Fibroblast of mammary gland (primary cell): ENCODE data around the gene SPRR1A.

Source experiments
- DNase-seq: peaks from one replicate; pipeline ENCODE4 v3.0.0-alpha.2; 2010; ENCODE audit warnings: low read depth
- H3K4me3 ChIP-seq: 2 replicates; pipeline ENCODE4 v1.5.1; 2011; ENCODE audit warnings: low read depth, mild to moderate bottlenecking, low read length, moderate library complexity; ENCODE audit not compliant: control insufficient read depth
- TF ChIP-seq, protein P1 (sequence below): conservative IDR thresholded peaks from 2 replicates; pipeline ENCODE4 v1.5.1; 2011; ENCODE audit warnings: low read depth, low read length, inconsistent platforms; ENCODE audit not compliant: control insufficient read depth, insufficient read depth

SPRR1A gene

DNA sequence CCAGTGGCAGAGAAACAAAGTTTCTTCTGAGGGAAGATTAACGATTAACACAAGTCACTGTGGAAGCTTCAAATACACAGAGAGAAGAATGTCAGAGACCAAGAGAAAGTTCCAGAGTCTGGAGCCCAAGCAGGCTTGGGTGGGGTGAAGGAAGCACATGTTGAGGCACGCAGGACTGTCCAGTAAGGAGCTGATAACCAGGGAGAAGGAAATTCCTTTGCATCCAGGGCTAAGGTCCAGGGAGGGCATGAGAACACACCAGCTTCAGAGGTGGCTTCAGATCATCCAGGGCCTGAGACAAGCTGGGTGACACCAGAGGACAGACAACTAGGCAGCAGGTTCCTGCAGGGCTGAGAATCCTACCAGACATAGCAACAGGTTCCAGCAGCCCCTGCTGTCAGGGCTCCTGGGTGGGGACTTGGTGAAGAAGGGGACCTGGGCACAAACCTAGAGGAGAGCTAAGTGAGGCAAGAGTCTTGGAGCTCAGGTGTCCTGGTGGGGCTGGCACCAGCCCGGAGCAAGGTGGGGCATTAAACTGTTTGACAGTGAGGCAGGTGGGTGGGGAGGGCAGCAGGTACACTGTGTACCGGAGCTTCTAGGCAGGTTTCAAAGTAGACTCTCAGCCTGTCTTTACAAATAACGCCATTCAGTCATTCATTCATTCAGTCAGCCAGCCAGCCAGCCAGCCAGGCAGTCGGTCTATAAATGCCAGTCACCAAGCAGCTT, 2.6 kb upstream of the SPRR1A start:
- no peak overlapping the region for H3K4me3 ChIP-seq
- TF ChIP-seq, protein P1, sequence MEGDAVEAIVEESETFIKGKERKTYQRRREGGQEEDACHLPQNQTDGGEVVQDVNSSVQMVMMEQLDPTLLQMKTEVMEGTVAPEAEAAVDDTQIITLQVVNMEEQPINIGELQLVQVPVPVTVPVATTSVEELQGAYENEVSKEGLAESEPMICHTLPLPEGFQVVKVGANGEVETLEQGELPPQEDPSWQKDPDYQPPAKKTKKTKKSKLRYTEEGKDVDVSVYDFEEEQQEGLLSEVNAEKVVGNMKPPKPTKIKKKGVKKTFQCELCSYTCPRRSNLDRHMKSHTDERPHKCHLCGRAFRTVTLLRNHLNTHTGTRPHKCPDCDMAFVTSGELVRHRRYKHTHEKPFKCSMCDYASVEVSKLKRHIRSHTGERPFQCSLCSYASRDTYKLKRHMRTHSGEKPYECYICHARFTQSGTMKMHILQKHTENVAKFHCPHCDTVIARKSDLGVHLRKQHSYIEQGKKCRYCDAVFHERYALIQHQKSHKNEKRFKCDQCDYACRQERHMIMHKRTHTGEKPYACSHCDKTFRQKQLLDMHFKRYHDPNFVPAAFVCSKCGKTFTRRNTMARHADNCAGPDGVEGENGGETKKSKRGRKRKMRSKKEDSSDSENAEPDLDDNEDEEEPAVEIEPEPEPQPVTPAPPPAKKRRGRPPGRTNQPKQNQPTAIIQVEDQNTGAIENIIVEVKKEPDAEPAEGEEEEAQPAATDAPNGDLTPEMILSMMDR: no peak
- DNase-seq: no peak

DNA sequence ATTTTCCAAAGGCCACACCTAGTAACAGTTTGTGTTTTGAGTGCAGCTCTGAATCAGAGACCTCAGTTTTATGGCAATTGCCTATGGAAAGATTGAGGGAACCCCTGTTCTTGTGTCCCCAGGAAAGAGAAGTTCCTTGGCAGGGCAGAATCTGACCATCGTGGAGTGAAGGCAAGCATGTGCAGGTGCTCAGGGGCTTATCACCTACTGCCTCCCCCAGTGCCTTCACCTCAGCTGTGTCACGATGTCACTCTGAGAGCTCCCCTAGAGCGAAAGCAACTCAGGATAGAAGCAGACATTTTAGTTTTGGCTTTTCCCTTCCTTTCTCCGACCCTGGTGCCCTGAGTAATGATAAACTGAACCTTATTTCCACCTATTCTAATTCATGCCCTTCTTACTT, 1.8 kb upstream of the SPRR1A start:
- H3K4me3 ChIP-seq: no peak overlapping the region
- TF ChIP-seq, protein P1: no peak
- no peak for DNase-seq

DNA sequence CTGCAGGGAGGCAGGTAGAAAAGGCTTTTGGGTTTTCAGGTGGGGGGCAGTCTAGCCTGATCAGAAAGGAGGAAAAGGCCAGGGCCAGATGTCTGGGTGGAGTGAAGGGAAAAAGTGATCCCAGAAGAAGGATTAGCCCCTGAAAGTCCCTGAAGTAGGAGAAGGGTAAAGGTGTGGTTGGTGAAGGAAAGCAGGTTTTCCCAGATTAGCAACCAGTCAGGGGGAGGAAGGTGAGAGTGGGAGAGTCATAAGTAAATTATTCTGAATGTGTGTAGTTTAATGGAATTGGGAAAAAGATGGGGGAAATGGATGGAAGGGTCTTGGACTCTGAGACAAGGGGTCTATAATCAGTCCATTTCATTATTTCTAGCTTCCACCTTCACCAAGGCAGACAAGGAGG, 647 bp upstream of the SPRR1A start:
- no peak overlapping the region for H3K4me3 ChIP-seq
- TF ChIP-seq, protein P1: no peak
- no peak for DNase-seq

DNA sequence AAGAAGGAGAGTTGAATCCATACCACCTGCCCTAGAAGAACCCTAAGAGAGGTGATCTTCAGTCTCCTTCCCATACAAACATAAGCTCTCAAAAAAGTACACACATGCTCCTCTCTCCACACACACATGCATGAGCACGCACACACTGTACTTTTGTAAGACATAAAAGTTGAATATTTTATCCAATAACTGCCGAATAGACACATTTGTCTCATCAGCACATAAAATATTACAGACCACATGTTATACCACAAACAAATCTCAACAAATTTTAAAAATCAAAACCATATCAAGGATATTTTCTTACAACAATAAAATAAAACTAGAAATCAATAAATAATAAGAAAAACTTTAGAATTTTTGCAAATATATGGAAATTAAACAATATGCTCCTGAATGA, 2.7 kb downstream of the SPRR1A start:
- no peak for DNase-seq
- H3K4me3 ChIP-seq: no peak overlapping the region
- TF ChIP-seq, protein P1: no peak

DNA sequence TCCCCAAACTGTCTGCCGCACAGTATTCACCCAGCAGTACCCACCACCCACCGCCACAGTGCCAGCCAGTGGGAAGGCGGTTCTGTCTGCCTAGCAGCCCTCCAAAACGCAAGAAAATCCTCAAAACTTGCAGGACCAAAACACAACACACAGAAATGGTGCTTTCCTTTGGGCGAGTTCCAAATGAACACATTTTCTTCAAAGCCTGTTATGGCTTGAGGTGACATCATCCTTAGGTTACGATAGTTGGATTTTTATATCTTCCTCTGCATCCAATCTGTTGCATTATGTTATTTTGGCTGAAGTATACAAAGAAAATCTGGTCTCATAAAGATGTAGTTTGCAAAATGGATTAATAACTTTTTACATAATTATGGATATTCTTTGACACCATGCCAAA, 9.3 kb downstream of the SPRR1A start:
- TF ChIP-seq, protein P1: no peak
- H3K4me3 ChIP-seq: no peak overlapping the region
- DNase-seq: no peak

DNA sequence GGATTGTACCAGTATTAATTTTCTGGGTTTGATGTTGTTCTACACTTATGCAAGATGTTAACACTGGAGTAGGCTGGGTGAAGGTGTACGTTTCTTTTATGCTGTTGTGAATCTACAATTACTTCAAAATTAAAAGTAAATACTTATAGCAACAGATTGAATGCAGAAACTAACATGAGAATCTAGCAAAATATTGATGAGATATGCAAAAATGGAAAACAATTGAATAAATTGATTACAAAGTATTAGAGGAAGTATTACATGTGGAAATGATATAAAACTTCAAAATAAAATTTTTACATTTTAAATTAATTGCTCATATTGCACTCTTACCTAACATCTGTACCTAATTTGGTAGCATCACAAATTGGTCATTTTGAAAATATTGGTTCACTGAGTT, 12.0 kb downstream of the SPRR1A start:
- TF ChIP-seq, protein P1: no peak
- no peak for DNase-seq
- no peak overlapping the region for H3K4me3 ChIP-seq
